ENCODE results near the gene RASGRP1. TPM values are rescaled to one million over a fixed set of nuclear protein-coding genes. Genes with fewer than 3 reads are reported as not detected.
A peak's percentile ranks its signal among the peaks of the same experiment; 100 is the strongest.

Gene RASGRP1
- total RNA-seq, 1 donor from 2014 or later: 0.12 TPM

DNA sequence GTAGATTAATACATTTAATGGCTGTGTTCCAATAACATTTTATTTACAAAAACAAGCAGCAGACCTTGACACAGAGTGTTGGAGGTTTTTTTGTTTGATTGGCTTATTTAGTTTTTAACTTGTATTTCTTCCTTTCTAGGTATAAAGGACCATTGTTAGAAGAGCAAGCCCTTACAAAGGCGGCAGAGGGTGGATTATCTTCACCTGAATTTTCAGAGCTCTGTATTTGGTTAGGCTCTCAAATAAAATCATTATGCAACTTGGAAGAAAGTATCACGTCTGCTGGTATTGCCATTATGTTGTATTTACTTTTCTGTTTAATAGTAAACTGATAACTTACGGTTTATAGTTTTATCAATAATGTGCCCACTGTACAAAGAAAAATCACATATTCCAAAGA, 100.7 kb downstream of the RASGRP1 start:
- no peak for DNase-seq (ENCODE audit: extremely low read depth, low read depth, low spot score)

DNA sequence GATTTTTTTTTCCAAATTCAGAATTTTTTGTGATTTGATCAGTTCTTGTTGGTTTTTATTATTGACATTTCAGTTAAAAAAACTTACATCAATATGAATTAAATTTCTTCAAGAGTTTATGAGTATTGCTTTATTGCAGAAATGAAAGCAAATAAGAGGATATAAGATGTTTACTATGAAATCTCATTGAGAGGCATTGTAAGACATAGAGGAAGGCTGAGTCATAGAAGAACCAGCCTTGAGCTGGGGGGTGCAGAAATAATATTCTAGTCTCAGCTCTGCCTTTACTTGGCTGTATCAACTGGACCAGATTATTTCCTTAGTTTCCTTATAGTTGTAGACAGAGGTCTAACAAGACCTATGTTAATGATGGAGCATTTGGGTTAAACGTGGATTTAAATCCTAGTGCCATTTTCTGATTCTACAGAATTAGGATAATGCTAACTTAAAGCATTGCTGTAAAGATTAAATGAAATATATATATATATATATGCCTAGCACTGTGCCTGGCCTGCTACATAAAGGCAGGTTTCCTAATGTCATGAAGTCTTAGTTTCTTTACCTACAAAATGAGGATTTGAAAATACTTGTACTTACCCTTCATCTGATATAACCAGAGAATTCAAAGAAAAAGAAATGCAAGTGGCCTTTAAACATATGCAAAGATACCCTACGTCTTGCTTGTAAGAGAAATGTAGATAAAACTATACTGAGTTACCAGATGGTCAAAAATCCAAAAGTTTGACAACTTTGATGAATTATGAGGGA, 103.4 kb downstream of the RASGRP1 start:
- DNase-seq (ENCODE audit: extremely low read depth, low read depth, low spot score): no peak

- DNase-seq (ENCODE audit: extremely low read depth, low read depth, low spot score): no peak
Observed at GRCh38 chr15:38460543-38460942, 104.1 kb downstream of the RASGRP1 start.

DNA sequence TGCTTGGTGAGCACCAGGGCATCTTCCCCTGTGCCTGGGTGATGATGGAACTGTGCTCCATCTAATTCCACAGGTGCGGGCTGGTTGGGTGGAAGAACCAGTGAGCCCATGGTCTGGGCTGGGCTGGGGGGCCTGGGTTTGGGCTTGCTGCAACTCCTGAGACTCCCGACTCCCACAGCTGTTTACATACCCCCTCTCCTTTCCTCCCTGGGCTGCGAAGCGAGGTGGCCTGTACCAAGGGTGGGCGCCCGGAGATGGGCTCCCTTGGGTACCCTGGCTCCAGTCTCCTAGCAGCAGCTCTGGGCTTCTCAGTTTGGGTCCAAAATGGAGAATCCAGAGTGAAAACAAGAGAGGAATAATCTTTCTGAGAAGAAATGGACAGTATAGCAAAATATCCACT, 105.1 kb downstream of the RASGRP1 start:
- DNase-seq (ENCODE audit: extremely low read depth, low read depth, low spot score): no peak

GRCh38 chr15:38458646-38459045, 106.0 kb downstream of the RASGRP1 start:
- DNase-seq (ENCODE audit: extremely low read depth, low read depth, low spot score): no peak

- no peak for DNase-seq (ENCODE audit: extremely low read depth, low read depth, low spot score)
Observed at GRCh38 chr15:38455092-38455491, 109.5 kb downstream of the RASGRP1 start.

DNA sequence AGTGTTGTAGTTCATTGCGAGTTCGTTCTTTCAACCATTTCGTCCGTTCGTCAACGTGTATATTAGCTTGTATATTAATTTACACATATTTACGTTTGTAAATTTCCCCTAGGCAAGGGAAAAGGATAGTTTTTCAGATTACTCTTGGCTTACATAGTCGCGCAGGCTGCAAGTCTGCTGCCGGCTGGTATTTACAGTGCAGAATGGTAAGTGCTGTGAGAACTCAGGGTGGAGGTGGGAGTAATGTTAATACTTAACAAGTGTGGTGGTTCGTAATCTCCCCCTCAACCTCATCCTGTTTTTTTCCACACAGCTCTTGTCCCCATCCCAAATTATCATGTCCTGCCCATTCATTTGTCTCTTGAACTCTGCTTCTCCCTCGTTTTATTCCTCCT, 109.9 kb downstream of the RASGRP1 start:
- DNase-seq (ENCODE audit: extremely low read depth, low read depth, low spot score): no peak

DNA sequence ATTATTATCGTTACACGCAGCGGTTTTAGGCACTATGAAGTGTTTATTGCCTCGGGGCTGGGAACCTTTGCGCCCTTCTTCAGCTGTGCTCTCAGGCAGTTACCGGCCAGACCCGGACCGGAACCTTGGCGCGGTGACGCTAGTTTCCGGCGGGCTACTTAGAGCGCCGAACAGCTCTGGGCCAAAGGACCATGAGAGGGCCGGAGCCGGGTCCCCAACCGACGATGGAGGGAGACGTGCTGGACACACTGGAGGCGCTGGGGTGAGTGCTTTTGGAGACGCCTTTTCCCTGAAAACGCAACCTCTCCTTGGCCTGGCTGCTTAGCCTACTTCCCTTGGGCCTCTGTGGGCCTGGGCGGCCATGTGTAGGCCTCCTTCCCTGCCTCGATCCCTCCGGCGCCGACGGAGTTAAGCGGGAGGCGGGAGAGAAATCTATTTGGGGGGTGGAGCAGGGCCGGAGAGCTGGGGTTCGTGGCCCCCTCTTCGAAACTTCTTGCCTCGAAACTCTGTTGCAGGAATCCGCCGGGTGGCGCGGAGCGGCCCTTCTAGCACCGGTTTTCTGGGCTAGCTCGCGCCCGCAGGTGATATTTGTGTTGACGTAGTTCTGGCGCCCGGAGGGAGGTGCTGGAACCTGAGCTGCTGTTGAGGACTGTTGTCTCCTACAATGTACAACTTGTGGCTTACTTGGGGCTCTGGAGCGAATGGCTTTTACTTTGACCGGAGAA, 110.5 kb downstream of the RASGRP1 start, which contains the start of gene FAM98B:
FAM98B (plus strand) TSS at position 157 of the 725 bp plus-strand sequence; CDS start at position 192, 35 bp downstream.
- peak; percentile 66 for DNase-seq (ENCODE audit: extremely low read depth, low read depth, low spot score)

GRCh38 chr15:38441130-38441519, 123.5 kb downstream of the RASGRP1 start:
- DNase-seq (ENCODE audit: extremely low read depth, low read depth, low spot score): no peak

DNA sequence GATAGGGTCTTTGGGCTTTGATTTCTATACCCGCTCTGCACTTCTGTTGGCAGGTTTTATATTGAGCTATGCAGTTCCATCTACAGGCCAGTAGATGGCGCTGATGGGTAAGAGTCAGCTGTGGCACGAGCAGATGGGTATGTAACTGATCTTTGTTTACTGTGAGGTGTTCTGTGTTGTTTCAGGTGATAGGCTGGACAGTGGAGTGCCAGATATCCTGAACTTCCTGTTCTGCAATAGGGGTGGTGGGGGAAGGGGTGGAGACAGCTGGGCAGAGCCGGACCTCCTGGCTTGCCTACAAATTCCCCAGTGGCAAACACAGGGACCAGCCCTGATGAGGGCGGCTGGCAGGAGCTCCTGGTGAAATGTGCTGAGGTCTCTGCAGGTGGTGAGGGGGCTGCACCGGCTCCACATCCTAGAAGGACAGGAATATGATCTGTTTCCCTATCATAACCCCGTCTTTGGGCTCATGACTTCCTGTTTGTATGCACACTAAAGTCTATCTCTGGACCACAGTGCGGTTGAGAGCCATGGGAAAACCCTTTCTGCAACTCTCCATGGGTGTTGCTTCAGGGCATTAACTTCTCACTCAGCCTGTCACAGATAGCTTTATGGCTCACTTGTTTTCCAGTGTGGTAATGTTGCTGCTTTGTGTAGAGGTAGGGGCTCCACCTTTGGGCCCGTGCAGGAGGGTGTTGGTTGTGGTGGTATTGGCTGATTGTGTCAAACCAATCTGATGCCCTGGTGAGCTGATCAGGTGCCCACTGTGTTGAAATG, 124.1 kb downstream of the RASGRP1 start:
- DNase-seq (ENCODE audit: extremely low read depth, low read depth, low spot score): peak; percentile 25

Other genes starting within 250 kb of the RASGRP1 start
- gene FAM98B, start 110.7 kb downstream of the RASGRP1 start, total RNA-seq: 8.2 and 9.0 TPM in 2 replicates

Data from glomerular endothelial cell (primary cell).